ENCODE results near the gene RPL31.

DNA sequence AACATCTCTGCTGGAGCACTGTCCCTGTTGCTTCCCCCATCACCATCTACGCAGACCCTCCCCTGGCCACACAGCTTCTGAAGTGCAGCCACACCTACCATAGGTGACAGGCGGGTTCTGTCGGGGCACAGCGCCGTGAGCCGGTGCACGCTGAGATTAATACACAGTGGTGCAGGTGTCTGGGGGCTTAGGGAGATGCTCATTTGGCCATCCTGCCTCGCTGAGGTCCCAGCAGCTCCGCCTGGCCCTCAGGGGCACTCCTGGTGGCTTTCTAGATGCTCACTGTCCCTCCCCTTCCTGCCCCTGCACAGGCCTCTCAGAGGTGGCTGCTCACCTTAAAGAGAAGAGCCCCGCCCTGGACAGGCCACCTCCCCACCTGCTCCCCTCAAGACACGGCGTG, 18.9 kb upstream of the RPL31 start:
- TF ChIP-seq, protein P1, sequence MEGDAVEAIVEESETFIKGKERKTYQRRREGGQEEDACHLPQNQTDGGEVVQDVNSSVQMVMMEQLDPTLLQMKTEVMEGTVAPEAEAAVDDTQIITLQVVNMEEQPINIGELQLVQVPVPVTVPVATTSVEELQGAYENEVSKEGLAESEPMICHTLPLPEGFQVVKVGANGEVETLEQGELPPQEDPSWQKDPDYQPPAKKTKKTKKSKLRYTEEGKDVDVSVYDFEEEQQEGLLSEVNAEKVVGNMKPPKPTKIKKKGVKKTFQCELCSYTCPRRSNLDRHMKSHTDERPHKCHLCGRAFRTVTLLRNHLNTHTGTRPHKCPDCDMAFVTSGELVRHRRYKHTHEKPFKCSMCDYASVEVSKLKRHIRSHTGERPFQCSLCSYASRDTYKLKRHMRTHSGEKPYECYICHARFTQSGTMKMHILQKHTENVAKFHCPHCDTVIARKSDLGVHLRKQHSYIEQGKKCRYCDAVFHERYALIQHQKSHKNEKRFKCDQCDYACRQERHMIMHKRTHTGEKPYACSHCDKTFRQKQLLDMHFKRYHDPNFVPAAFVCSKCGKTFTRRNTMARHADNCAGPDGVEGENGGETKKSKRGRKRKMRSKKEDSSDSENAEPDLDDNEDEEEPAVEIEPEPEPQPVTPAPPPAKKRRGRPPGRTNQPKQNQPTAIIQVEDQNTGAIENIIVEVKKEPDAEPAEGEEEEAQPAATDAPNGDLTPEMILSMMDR (IDR thresholded peaks at IDR 0.05), result no peak
- no peak for TF ChIP-seq POLR2A (IDR thresholded peaks at IDR 0.05)
- TF ChIP-seq POLR2AphosphoS5 (IDR thresholded peaks at IDR 0.05), result no peak
